Endometrial microvascular endothelial cells (primary cell): ENCODE results near the gene ZBED4. TPM values are rescaled to one million over a fixed set of nuclear protein-coding genes. Genes with fewer than 3 reads are reported as not detected.

Source experiments
- in situ Hi-C: cut with HindIII; loops from 2 replicates; pipeline ENCODE4 v1.10.0; 2017; ENCODE audit warnings: low sequenced_read_pairs, low pct_unique_long_range_greater_than_20kb; ENCODE audit errors: inconsistent ontology term
- total RNA-seq: library from RNA; depleted of rRNA; stranded (reverse); fragments of >200 nt; gene quantifications from one replicate; pipeline ENCODE4 v1.2.3, GENCODE V29; 2015; ENCODE audit errors: inconsistent ontology term

ZBED4 gene
- total RNA-seq, 1 donor from 2014 or later: 13.1 TPM

- in situ Hi-C loops: loop anchor here (25.0 kb wide), 1 partner anchor 125 kb away; no protein-coding TSS in a partner anchor
Observed at GRCh38 chr22:49911881-49912625, 58.4 kb downstream of the ZBED4 start.

- in situ Hi-C loops: loop anchor here (25.0 kb wide), 1 partner anchor 126 kb away; no protein-coding TSS in a partner anchor
Observed at GRCh38 chr22:49913026-49913425, 59.4 kb downstream of the ZBED4 start.

- in situ Hi-C loops: loop anchor here (25.0 kb wide), 1 partner anchor 126 kb away; no protein-coding TSS in a partner anchor
Observed at GRCh38 chr22:49913446-49913845, 59.8 kb downstream of the ZBED4 start.

- in situ Hi-C loops: loop anchor here (25.0 kb wide), 1 partner anchor 127 kb away; no protein-coding TSS in a partner anchor
Observed at GRCh38 chr22:49914256-49914655, 60.6 kb downstream of the ZBED4 start.

GRCh38 chr22:49915610-49916009 is 62.0 kb downstream of the ZBED4 start:
- in situ Hi-C loops: loop anchor here (25.0 kb wide), 1 partner anchor 128 kb away; no protein-coding TSS in a partner anchor

GRCh38 chr22:49916831-49917230 is 63.2 kb downstream of the ZBED4 start:
- in situ Hi-C loops: loop anchor here (25.0 kb wide), 1 partner anchor 130 kb away; no protein-coding TSS in a partner anchor

GRCh38 chr22:49917974-49918910 is 64.6 kb downstream of the ZBED4 start, which contains the start of the genes ALG12 and CRELD2:
ALG12 (minus strand) TSS chr22:49918438; CDS start chr22:49913765, 4,673 bp downstream.
CRELD2 (plus strand) TSS chr22:49918634; CDS start chr22:49918770, 136 bp downstream.
- in situ Hi-C loops: loop anchor here (25.0 kb wide), 1 partner anchor 131 kb away; no protein-coding TSS in a partner anchor

GRCh38 chr22:49918911-49919881 is 65.6 kb downstream of the ZBED4 start:
- in situ Hi-C loops: loop anchor here (25.0 kb wide), 1 partner anchor 132 kb away; no protein-coding TSS in a partner anchor

GRCh38 chr22:49920859-49921258 is 67.2 kb downstream of the ZBED4 start:
- in situ Hi-C loops: loop anchor here (25.0 kb wide), 1 partner anchor 134 kb away; no protein-coding TSS in a partner anchor

- in situ Hi-C loops: loop anchor here (25.0 kb wide), 1 partner anchor 134 kb away; no protein-coding TSS in a partner anchor
Observed at GRCh38 chr22:49921508-49922278, 68.0 kb downstream of the ZBED4 start.

- in situ Hi-C loops: loop anchor here (25.0 kb wide), 1 partner anchor 135 kb away; no protein-coding TSS in a partner anchor
Observed at GRCh38 chr22:49922484-49922883, 68.8 kb downstream of the ZBED4 start.

GRCh38 chr22:49922926-49923325 is 69.3 kb downstream of the ZBED4 start:
- in situ Hi-C loops: loop anchor here (25.0 kb wide), 1 partner anchor 136 kb away; no protein-coding TSS in a partner anchor

- in situ Hi-C loops: loop anchor here (25.0 kb wide), 1 partner anchor 136 kb away; no protein-coding TSS in a partner anchor
Observed at GRCh38 chr22:49923445-49923844, 69.8 kb downstream of the ZBED4 start.

GRCh38 chr22:49924113-49924833 is 70.6 kb downstream of the ZBED4 start:
- in situ Hi-C loops: loop anchor here (25.0 kb wide), 1 partner anchor 137 kb away; no protein-coding TSS in a partner anchor

- in situ Hi-C loops: no loop called here
Observed at GRCh38 chr22:49925525-49926128, 72.0 kb downstream of the ZBED4 start.

- in situ Hi-C loops: no loop called here
Observed at GRCh38 chr22:49926916-49927315, 73.3 kb downstream of the ZBED4 start.
